Measurements from ENCODE around the gene FILIP1L.

The FILIP1L gene

DNA sequence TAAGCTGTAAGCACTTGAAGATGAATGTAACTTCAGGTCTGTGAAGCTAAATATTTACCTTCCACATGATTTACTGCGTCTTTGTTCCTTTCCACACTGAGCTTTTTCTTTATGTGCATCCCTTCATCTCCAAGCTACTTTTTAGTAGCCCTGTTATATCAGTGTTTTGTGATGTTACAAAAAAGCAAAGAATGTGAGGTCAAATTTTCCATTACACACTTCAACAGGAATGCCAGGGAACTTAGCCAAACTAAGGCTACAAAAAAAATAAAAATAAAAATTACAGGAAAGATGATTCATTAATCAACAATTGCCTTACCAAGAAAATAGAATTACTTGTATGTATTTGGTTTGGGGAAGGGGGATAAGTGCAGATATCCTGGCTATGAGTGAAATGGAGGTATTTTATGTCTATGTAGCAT is 73.0 kb downstream of the FILIP1L start:
- Histone ChIP-seq H3K27ac (no peak overlapping the region), H3K27me3 (no peaks in the 10 kb centered on the region), H3K36me3 (no peaks in the 10 kb centered on the region), H3K4me1 (ENCODE audit: control insufficient read depth in 1 of 2, insufficient read depth in 1 of 2, low read depth in 1 of 2, low read length in 1 of 2) (no peaks in the 10 kb centered on the region), H3K4me3 (ENCODE audit: low read depth in 1 of 2, low read length in 1 of 2) (no peak overlapping the region), H3K9me3 (no peaks in the 10 kb centered on the region)
- TF ChIP-seq, protein P1, sequence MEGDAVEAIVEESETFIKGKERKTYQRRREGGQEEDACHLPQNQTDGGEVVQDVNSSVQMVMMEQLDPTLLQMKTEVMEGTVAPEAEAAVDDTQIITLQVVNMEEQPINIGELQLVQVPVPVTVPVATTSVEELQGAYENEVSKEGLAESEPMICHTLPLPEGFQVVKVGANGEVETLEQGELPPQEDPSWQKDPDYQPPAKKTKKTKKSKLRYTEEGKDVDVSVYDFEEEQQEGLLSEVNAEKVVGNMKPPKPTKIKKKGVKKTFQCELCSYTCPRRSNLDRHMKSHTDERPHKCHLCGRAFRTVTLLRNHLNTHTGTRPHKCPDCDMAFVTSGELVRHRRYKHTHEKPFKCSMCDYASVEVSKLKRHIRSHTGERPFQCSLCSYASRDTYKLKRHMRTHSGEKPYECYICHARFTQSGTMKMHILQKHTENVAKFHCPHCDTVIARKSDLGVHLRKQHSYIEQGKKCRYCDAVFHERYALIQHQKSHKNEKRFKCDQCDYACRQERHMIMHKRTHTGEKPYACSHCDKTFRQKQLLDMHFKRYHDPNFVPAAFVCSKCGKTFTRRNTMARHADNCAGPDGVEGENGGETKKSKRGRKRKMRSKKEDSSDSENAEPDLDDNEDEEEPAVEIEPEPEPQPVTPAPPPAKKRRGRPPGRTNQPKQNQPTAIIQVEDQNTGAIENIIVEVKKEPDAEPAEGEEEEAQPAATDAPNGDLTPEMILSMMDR (IDR thresholded peaks at IDR 0.05) = no peak

GRCh38 chr3:100040451-100041225 is 73.7 kb downstream of the FILIP1L start:
- H3K4me1 ChIP-seq (ENCODE audit: control insufficient read depth in 1 of 2, insufficient read depth in 1 of 2, low read depth in 1 of 2, low read length in 1 of 2) = no peaks in the 10 kb centered on the region
- no peaks in the 10 kb centered on the region for H3K9me3 ChIP-seq
- no peaks in the 10 kb centered on the region for H3K27me3 ChIP-seq
- TF ChIP-seq, protein P1 (IDR thresholded peaks at IDR 0.05) = no peak
- H3K4me3 ChIP-seq (ENCODE audit: low read depth in 1 of 2, low read length in 1 of 2) = no peak overlapping the region
- H3K27ac ChIP-seq = no peak overlapping the region
- no peaks in the 10 kb centered on the region for H3K36me3 ChIP-seq

GRCh38 chr3:100039075-100039474 is 75.2 kb downstream of the FILIP1L start:
- H3K9me3 ChIP-seq = no peaks in the 10 kb centered on the region
- H3K27me3 ChIP-seq = no peaks in the 10 kb centered on the region
- H3K36me3 ChIP-seq = no peaks in the 10 kb centered on the region
- H3K4me3 ChIP-seq (ENCODE audit: low read depth in 1 of 2, low read length in 1 of 2) = no peak overlapping the region
- TF ChIP-seq, protein P1 (IDR thresholded peaks at IDR 0.05) = no peak
- no peaks in the 10 kb centered on the region for H3K4me1 ChIP-seq (ENCODE audit: control insufficient read depth in 1 of 2, insufficient read depth in 1 of 2, low read depth in 1 of 2, low read length in 1 of 2)
- H3K27ac ChIP-seq = no peak overlapping the region

GRCh38 chr3:100033903-100034471 is 80.3 kb downstream of the FILIP1L start:
- TF ChIP-seq, protein P1 (IDR thresholded peaks at IDR 0.05) = no peak
- Histone ChIP-seq H3K4me1 (ENCODE audit: control insufficient read depth in 1 of 2, insufficient read depth in 1 of 2, low read depth in 1 of 2, low read length in 1 of 2) (no peaks in the 10 kb centered on the region), H3K27me3 (no peaks in the 10 kb centered on the region), H3K9me3 (no peaks in the 10 kb centered on the region), H3K36me3 (no peaks in the 10 kb centered on the region), H3K27ac (no peak overlapping the region), H3K4me3 (ENCODE audit: low read depth in 1 of 2, low read length in 1 of 2) (no peak overlapping the region)

DNA sequence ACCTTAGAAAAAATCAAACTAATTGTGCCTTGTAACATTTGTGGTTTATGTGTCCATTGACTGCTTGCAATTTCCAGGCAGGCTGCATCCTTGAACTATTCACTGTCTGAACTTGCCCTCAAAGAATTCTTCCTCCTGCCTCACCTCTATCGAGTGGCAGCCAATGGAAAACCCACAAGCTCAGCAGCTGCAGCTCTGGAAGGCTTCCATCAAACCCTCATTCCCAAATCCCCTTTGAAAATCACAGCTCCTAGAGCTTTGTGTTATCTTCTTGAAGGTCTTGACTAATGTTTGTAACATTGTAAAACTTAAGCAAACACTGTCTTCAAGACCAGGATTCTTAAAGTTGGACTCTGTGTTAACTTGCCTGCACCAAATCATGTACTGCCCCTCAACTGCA is 81.1 kb downstream of the FILIP1L start:
- Histone ChIP-seq H3K27ac (no peak overlapping the region), H3K9me3 (no peaks in the 10 kb centered on the region)
- TF ChIP-seq, protein P1 (IDR thresholded peaks at IDR 0.05) = no peak

More for the DNA sequence above, 81.1 kb downstream of the FILIP1L start:
- H3K4me1 ChIP-seq (ENCODE audit: control insufficient read depth in 1 of 2, insufficient read depth in 1 of 2, low read depth in 1 of 2, low read length in 1 of 2) = no peaks in the 10 kb centered on the region
- no peak overlapping the region for H3K4me3 ChIP-seq (ENCODE audit: low read depth in 1 of 2, low read length in 1 of 2)
- H3K36me3 ChIP-seq = no peaks in the 10 kb centered on the region
- no peaks in the 10 kb centered on the region for H3K27me3 ChIP-seq

Measured in neutrophil (primary cell).